Measurements from ENCODE around the gene OXER1.
A peak's percentile ranks its signal among the peaks of the same experiment; 100 is the strongest.
"Not testable (repeated sequence)": the region's sequence is repeated elsewhere in the genome, so short reads cannot be mapped to it uniquely, and the experiment has no call there.

Gene OXER1

GRCh38 chr2:42752314-42752713 is 11.6 kb downstream of the OXER1 start:
- DNase-seq (ENCODE audit: low spot score): no peak

GRCh38 chr2:42748840-42749239 is 15.1 kb downstream of the OXER1 start:
- no peak for DNase-seq (ENCODE audit: low spot score)

GRCh38 chr2:42747422-42747821 is 16.5 kb downstream of the OXER1 start:
- no peak for DNase-seq (ENCODE audit: low spot score)

- no peak for DNase-seq (ENCODE audit: low spot score)
Measured at GRCh38 chr2:42744545-42745082, 19.3 kb downstream of the OXER1 start.

- no peak for DNase-seq (ENCODE audit: low spot score)
Measured at GRCh38 chr2:42743659-42743990, 20.3 kb downstream of the OXER1 start.

GRCh38 chr2:42742740-42743658 is 20.9 kb downstream of the OXER1 start:
- DNase-seq (ENCODE audit: low spot score): no peak

GRCh38 chr2:42741140-42741539 is 22.8 kb downstream of the OXER1 start:
- no peak for DNase-seq (ENCODE audit: low spot score)

- DNase-seq (ENCODE audit: low spot score): no peak
Measured at GRCh38 chr2:42736598-42737322, 27.2 kb downstream of the OXER1 start.

- no peak for DNase-seq (ENCODE audit: low spot score)
Measured at GRCh38 chr2:42733852-42734251, 30.1 kb downstream of the OXER1 start.

GRCh38 chr2:42731316-42731715 is 32.6 kb downstream of the OXER1 start:
- DNase-seq (ENCODE audit: low spot score): not testable (repeated sequence)

GRCh38 chr2:42726680-42727079 is 37.3 kb downstream of the OXER1 start:
- no peak for DNase-seq (ENCODE audit: low spot score)

- no peak for DNase-seq (ENCODE audit: low spot score)
Measured at GRCh38 chr2:42725657-42726056, 38.3 kb downstream of the OXER1 start.

GRCh38 chr2:42724886-42725285 is 39.0 kb downstream of the OXER1 start:
- no peak for DNase-seq (ENCODE audit: low spot score)

GRCh38 chr2:42723465-42723864 is 40.5 kb downstream of the OXER1 start:
- DNase-seq (ENCODE audit: low spot score): no peak

GRCh38 chr2:42722320-42723190 is 41.4 kb downstream of the OXER1 start:
- DNase-seq (ENCODE audit: low spot score): peak; percentile 81

GRCh38 chr2:42721898-42722297 is 42.0 kb downstream of the OXER1 start:
- no peak for DNase-seq (ENCODE audit: low spot score)

- DNase-seq (ENCODE audit: low spot score): no peak
Measured at GRCh38 chr2:42714686-42715085, 49.2 kb downstream of the OXER1 start.

- DNase-seq (ENCODE audit: low spot score): no peak
Measured at GRCh38 chr2:42713920-42714319, 50.0 kb downstream of the OXER1 start.

- DNase-seq (ENCODE audit: low spot score): no peak
Measured at GRCh38 chr2:42712934-42713333, 51.0 kb downstream of the OXER1 start.
